H1 (cell line): Measurements from ENCODE around the gene SHH. TPM values are rescaled to one million over a fixed set of nuclear protein-coding genes. Genes with fewer than 3 reads are reported as not detected.

Source experiments
- CTCF ChIA-PET: fragments of 300-600 bp; sonication (Branson Sonifier 250); formaldehyde crosslinking; loops from one replicate; lab custom pipeline; 2021; ENCODE audit not compliant: partially characterized antibody; lab: Charles Lee
- POLR2A ChIA-PET: fragments of 300-600 bp; sonication (Branson Sonifier 250); formaldehyde crosslinking; loops from one replicate; lab custom pipeline; 2021; ENCODE audit warnings: inconsistent platforms; ENCODE audit not compliant: partially characterized antibody; lab: Charles Lee
- DNase-seq, 2 experiments: peaks; one replicate each; pipeline versions ENCODE4 v3.0.0 to v3.0.0-alpha.2; 2010 to 2022; ENCODE audit warnings: low spot score in 2 of 2, low read depth in 1 of 2, mixed read lengths in 1 of 2
- FAIRE-seq: peaks from 2 replicates; lab custom pipeline; 2011; peaks lifted over from hg19 to GRCh38; lab: Jason Lieb, UNC
- H2AFZ ChIP-seq: 2 replicates; pipeline ENCODE4 v1.8.1; 2012; ENCODE audit warnings: low read length, inconsistent platforms
- H2AK5ac ChIP-seq: 2 replicates; pipeline ENCODE4 v1.6.1; 2013; ENCODE audit warnings: low read depth, low read length
- H2BK120ac ChIP-seq: replicated peaks from 2 replicates; pipeline ENCODE3; 2013; ENCODE audit warnings: low read depth, low read length, inconsistent platforms
- H2BK12ac ChIP-seq: 2 replicates; pipeline ENCODE4 v1.6.1; 2013; ENCODE audit warnings: low read depth, low read length
- H2BK15ac ChIP-seq: 2 replicates; pipeline ENCODE4 v1.6.1; 2013; ENCODE audit warnings: low read length
- H2BK20ac ChIP-seq: 2 replicates; pipeline ENCODE4 v1.6.1; 2013; ENCODE audit warnings: low read length
- H2BK5ac ChIP-seq: 2 replicates; pipeline ENCODE4 v1.6.1; 2013; ENCODE audit warnings: low read depth, low read length
- H3K14ac ChIP-seq: 2 replicates; pipeline ENCODE4 v1.6.1; 2013; ENCODE audit warnings: inconsistent platforms; ENCODE audit not compliant: insufficient read length
- H3K18ac ChIP-seq: 2 replicates; pipeline ENCODE4 v1.6.1; 2013; ENCODE audit warnings: low read length; ENCODE audit errors: extremely low read depth
- H3K23ac ChIP-seq: 2 replicates; pipeline ENCODE4 v1.6.1; 2013; ENCODE audit warnings: inconsistent platforms; ENCODE audit not compliant: insufficient read length
- H3K23me2 ChIP-seq: 2 replicates; pipeline ENCODE4 v1.6.1; 2013; ENCODE audit warnings: low read depth, low read length
- H3K27ac ChIP-seq: 2 replicates; pipeline ENCODE4 v1.6.1; 2011; ENCODE audit warnings: low read depth, low read length, inconsistent platforms
- H3K27me3 ChIP-seq, 4 experiments: replicated peaks in 1 of 4; 1 replicate in 1 of 4; 2 replicates in 3 of 4; pipeline versions ENCODE4 v1.6.1 to v1.8.1; 2011 to 2013; ENCODE audit warnings: low read length in 3 of 4, mild to moderate bottlenecking in 3 of 4, inconsistent platforms in 2 of 4, mixed read lengths in 2 of 4, moderate library complexity in 1 of 4; ENCODE audit not compliant: control insufficient read depth in 3 of 4, insufficient read depth in 3 of 4; ENCODE audit errors: extremely low read depth in 1 of 4
- H3K36me3 ChIP-seq, 4 experiments: 2 replicates each; pipeline versions ENCODE4 v1.6.1 to v1.8.1; 2011 to 2013; ENCODE audit warnings: mild to moderate bottlenecking in 4 of 4, low read length in 3 of 4, moderate library complexity in 2 of 4, control low read depth in 1 of 4, inconsistent platforms in 1 of 4; ENCODE audit not compliant: insufficient read depth in 4 of 4, control insufficient read depth in 2 of 4
- H3K4ac ChIP-seq: replicated peaks from 2 replicates; pipeline ENCODE3; 2013; ENCODE audit warnings: low read length, low read depth, mixed read lengths, inconsistent platforms; ENCODE audit not compliant: insufficient read length
- H3K4me1 ChIP-seq, 4 experiments: replicated peaks in 1 of 4; 1 replicate in 1 of 4; 2 replicates in 3 of 4; pipeline versions ENCODE4 v1.6.1 to v1.8.1; 2011 to 2013; ENCODE audit warnings: low read length in 3 of 4, inconsistent platforms in 2 of 4, mixed read lengths in 1 of 4; ENCODE audit not compliant: insufficient read depth in 4 of 4, control insufficient read depth in 3 of 4
- H3K4me2 ChIP-seq, 2 experiments: 2 replicates each; pipeline versions ENCODE4 v1.6.1 to v1.8.1; 2011 to 2013; ENCODE audit warnings: low read depth in 2 of 2, low read length in 2 of 2, control low read depth in 1 of 2, inconsistent platforms in 1 of 2, mild to moderate bottlenecking in 1 of 2; ENCODE audit not compliant: insufficient read depth in 1 of 2
- H3K4me3 ChIP-seq, 4 experiments: fragments of 200-600, 300-600 bp in 1 of 4; sonication (generic), shearing (Covaris generic), sonication (Bioruptor Twin) in 1 of 4; 2 replicates each; pipeline versions ENCODE4 v1.5.1 to v1.8.1; 2011 to 2016; ENCODE audit warnings: low read length in 4 of 4, low read depth in 3 of 4, control low read depth in 2 of 4, inconsistent platforms in 2 of 4, mild to moderate bottlenecking in 2 of 4, mixed read lengths in 1 of 4, moderate library complexity in 1 of 4; ENCODE audit not compliant: insufficient read depth in 2 of 4; ENCODE audit errors: extremely low read depth in 1 of 4
- H3K56ac ChIP-seq: replicated peaks from 2 replicates; pipeline ENCODE3; 2013; ENCODE audit warnings: low read depth, mild to moderate bottlenecking, mixed read lengths, low read length, inconsistent platforms; ENCODE audit not compliant: insufficient read length
- H3K79me1 ChIP-seq: 2 replicates; pipeline ENCODE4 v1.6.1; 2013; ENCODE audit warnings: low read depth, low read length, control low read depth
- H3K79me2 ChIP-seq, 2 experiments: 2 replicates each; pipeline versions ENCODE4 v1.6.1 to v1.8.1; 2012 to 2013; ENCODE audit warnings: low read length in 2 of 2, mild to moderate bottlenecking in 2 of 2, inconsistent platforms in 1 of 2; ENCODE audit not compliant: insufficient read depth in 2 of 2, control insufficient read depth in 1 of 2
- H3K9ac ChIP-seq, 4 experiments: replicated peaks in 1 of 4; 1 replicate in 1 of 4; 2 replicates in 3 of 4; pipeline versions ENCODE4 v1.6.1 to v1.8.1; 2011 to 2013; ENCODE audit warnings: low read depth in 3 of 4, low read length in 3 of 4, control low read depth in 2 of 4, mild to moderate bottlenecking in 2 of 4, moderate library complexity in 2 of 4, inconsistent platforms in 1 of 4; ENCODE audit errors: extremely low read depth in 1 of 4
- H3K9me3 ChIP-seq, 2 experiments: 2 replicates each; pipeline versions ENCODE4 v1.6.1 to v1.8.1; 2012 to 2013; ENCODE audit warnings: mild to moderate bottlenecking in 2 of 2, moderate library complexity in 2 of 2, control low read depth in 1 of 2, inconsistent platforms in 1 of 2, low read depth in 1 of 2, low read length in 1 of 2, mixed read lengths in 1 of 2; ENCODE audit not compliant: insufficient read depth in 2 of 2
- H4K20me1 ChIP-seq, 2 experiments: replicated peaks in 1 of 2; 2 replicates each; pipeline versions ENCODE3 to v1.8.1; 2011 to 2013; ENCODE audit warnings: inconsistent platforms in 2 of 2, low read length in 2 of 2, mild to moderate bottlenecking in 1 of 2; ENCODE audit not compliant: insufficient read depth in 2 of 2, control insufficient read depth in 1 of 2
- H4K5ac ChIP-seq: 2 replicates; pipeline ENCODE4 v1.6.1; 2013; ENCODE audit warnings: low read length, low read depth, mixed read lengths, inconsistent platforms; ENCODE audit not compliant: insufficient read length
- H4K8ac ChIP-seq: 2 replicates; pipeline ENCODE4 v1.8.0; 2013; ENCODE audit warnings: mild to moderate bottlenecking, moderate library complexity, low read length, inconsistent platforms; ENCODE audit not compliant: insufficient read depth; ENCODE audit errors: extremely low read depth
- H4K91ac ChIP-seq: replicated peaks from 2 replicates; pipeline ENCODE3; 2013; ENCODE audit warnings: low read length, mixed read lengths, inconsistent platforms; ENCODE audit not compliant: insufficient read length
- BACH1 ChIP-seq: IDR thresholded peaks from 2 replicates; pipeline ENCODE4 v1.6.1; 2012; ENCODE audit warnings: low read length, improper control_type of control experiment
- CBX5 ChIP-seq: fragments of 300-800, 300-1000 bp; sonication (generic); IDR thresholded peaks from 2 replicates; pipeline ENCODE4 v1.7.1; 2016; ENCODE audit warnings: antibody characterized with exemption, low read length, low read depth
- GTF2F1 ChIP-seq: IDR thresholded peaks from 2 replicates; pipeline ENCODE4 v1.6.1; 2012; ENCODE audit warnings: low read depth, low read length, improper control_type of control experiment, borderline replicate concordance
- HDAC2 ChIP-seq, 2 experiments: fragments of 300-600 bp in 1 of 2; sonication (generic) in 1 of 2; IDR thresholded peaks; 2 replicates each; pipeline ENCODE4 v1.6.1; 2011 to 2012; ENCODE audit warnings: low read depth in 2 of 2, low read length in 2 of 2, mild to moderate bottlenecking in 2 of 2, moderate library complexity in 2 of 2, borderline replicate concordance in 1 of 2, inconsistent platforms in 1 of 2
- KDM1A ChIP-seq: fragments of 200-600, 300-600 bp; sonication (generic); IDR thresholded peaks from 2 replicates; pipeline ENCODE4 v1.7.1; 2016; ENCODE audit warnings: mild to moderate bottlenecking, low read length, borderline replicate concordance
- NRF1 ChIP-seq: IDR thresholded peaks from 2 replicates; pipeline ENCODE4 v1.6.1; 2011; ENCODE audit warnings: mild to moderate bottlenecking, low read depth, low read length, improper control_type of control experiment
- POU5F1 ChIP-seq: IDR thresholded peaks from 2 replicates; pipeline ENCODE4 v1.6.1; 2011; ENCODE audit warnings: low read depth, mild to moderate bottlenecking, low read length, moderate library complexity
- RNF2 ChIP-seq: fragments of 200-900, 300-1000 bp; sonication (generic); IDR thresholded peaks from 2 replicates; pipeline ENCODE4 v1.7.1; 2016; ENCODE audit warnings: borderline replicate concordance, low read depth, mild to moderate bottlenecking, antibody characterized with exemption, low read length; ENCODE audit not compliant: poor library complexity, severe bottlenecking; ENCODE audit errors: missing control alignments
- SP2 ChIP-seq: IDR thresholded peaks from 2 replicates; pipeline ENCODE4 v1.6.1; 2012; ENCODE audit warnings: mild to moderate bottlenecking, low read length, inconsistent platforms
- ZNF274 ChIP-seq: IDR thresholded peaks from 2 replicates; pipeline ENCODE4 v1.7.0; 2012; ENCODE audit warnings: low read length, borderline replicate concordance; ENCODE audit errors: extremely low read depth
- polyA plus RNA-seq, 7 experiments: library from polyadenylated mRNA; depleted of rRNA in 3 of 7; stranded (reverse) in 5 of 7; unstranded in 2 of 7; fragments of >200 nt in 5 of 7; fragments of 200-250 nt in 2 of 7; gene quantifications; 1 replicate in 5 of 7; 2 replicates in 1 of 7; 4 replicates in 1 of 7; pipeline versions ENCODE4 v1.2.1 to v1.2.3, GENCODE V29; 2011 to 2013; ENCODE audit warnings: missing spikeins in 2 of 7, mixed read lengths in 2 of 7
- total RNA-seq: library from RNA; stranded (reverse); fragmentation: NEBNext Ultra II Directional; extraction: Animal tissue kit (Norgen Biotek cat#: 25700); gene quantifications from 2 replicates; pipeline ENCODE4 v1.2.1, GENCODE V29; 2021
- TF ChIP-seq, protein P1 (sequence below): IDR thresholded peaks from 2 replicates; pipeline ENCODE4 v1.6.1; 2011; ENCODE audit warnings: low read depth, mild to moderate bottlenecking, low read length; ENCODE audit not compliant: insufficient read depth

SHH gene
- total and polyA plus RNA-seq, 2 of the 8 experiments (the other 6 are each of a cell fraction or from before 2014, with no cell fraction given), result not detected

DNA sequence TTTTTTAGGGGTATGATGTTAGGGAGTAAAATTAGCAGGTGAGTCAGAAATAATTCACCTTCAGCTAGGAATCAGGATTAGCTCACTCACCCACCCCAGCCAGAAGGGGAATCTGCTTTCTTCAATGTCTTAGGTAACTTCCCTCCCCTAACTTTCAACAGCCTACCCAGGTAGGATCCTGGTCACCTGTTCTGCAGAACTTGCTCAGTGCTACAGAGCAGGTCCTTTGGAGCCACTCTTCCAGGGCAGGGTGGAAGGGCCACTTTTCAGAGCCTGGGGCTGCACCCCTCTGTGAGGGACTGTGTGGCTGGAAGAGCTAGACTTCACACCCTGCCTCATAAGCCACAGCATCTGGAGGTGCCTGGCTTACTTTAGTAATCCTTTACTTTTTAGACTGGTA is 58.1 kb downstream of the SHH start:
- H3K56ac ChIP-seq, result no peak overlapping the region
- no peak overlapping the region for H2BK15ac ChIP-seq
- no peak overlapping the region for H3K27ac ChIP-seq
- CTCF ChIA-PET, result interaction anchor here (1.0 kb wide), 1 partner anchor 14 kb away, joined by 5 read pairs; no protein-coding TSS in a partner anchor
- peaks cover 6 to 8% of the 10 kb centered on the region in 2 experiments; a peak in 2 of 4 replicates for H3K9me3 ChIP-seq
- H4K91ac ChIP-seq, result no peak overlapping the region
- H2BK12ac ChIP-seq, result no peak overlapping the region
- H3K14ac ChIP-seq, result no peak overlapping the region
- H2BK20ac ChIP-seq, result no peak overlapping the region
- H3K27me3 ChIP-seq, result no peaks in the 10 kb centered on the region
- no peak overlapping the region for H4K8ac ChIP-seq
- peaks cover 0 to 5% (median 2%) of the 10 kb centered on the region in 4 experiments; a peak in 2 of 8 replicates for H3K36me3 ChIP-seq
- peaks cover 3 to 95% of the 10 kb centered on the region in 2 experiments; a peak in 3 of 4 replicates for H3K79me2 ChIP-seq
- DNase-seq (no peak), FAIRE-seq (no peak)
- no peak overlapping the region for H3K9ac ChIP-seq
- no peak overlapping the region for H3K23ac ChIP-seq
- H3K4me1 ChIP-seq, result peaks cover 0 to 4% (median 2%) of the 10 kb centered on the region in 4 experiments; a peak in 4 of 7 replicates
- TF ChIP-seq GTF2F1 (no peak), POU5F1 (no peak), RNF2 (no peak), BACH1 (no peak), SP2 (no peak), CBX5 (no peak), ZNF274 (no peak), NRF1 (no peak), HDAC2 (IDR thresholded peaks at IDR 0.05; ENCODE audit: borderline replicate concordance in 1 of 2, low read depth in 2 of 2, low read length in 2 of 2) (no peak), KDM1A (no peak)
- TF ChIP-seq, protein P1, sequence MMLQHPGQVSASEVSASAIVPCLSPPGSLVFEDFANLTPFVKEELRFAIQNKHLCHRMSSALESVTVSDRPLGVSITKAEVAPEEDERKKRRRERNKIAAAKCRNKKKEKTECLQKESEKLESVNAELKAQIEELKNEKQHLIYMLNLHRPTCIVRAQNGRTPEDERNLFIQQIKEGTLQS, result no peak
- H3K4ac ChIP-seq, result no peak overlapping the region
- POLR2A ChIA-PET, result no interaction called here
- H2AFZ ChIP-seq, result no peak overlapping the region
- no peak overlapping the region for H3K4me3 ChIP-seq
- H3K23me2 ChIP-seq, result no peaks in the 10 kb centered on the region
- peaks cover 3 to 13% of the 10 kb centered on the region in 2 experiments for H4K20me1 ChIP-seq
- no peak overlapping the region for H2BK120ac ChIP-seq
- H4K5ac ChIP-seq, result no peak overlapping the region
- no peak overlapping the region for H3K18ac ChIP-seq
- no peak overlapping the region for H2BK5ac ChIP-seq
- peaks cover 11% of the 10 kb centered on the region for H3K79me1 ChIP-seq
- H2AK5ac ChIP-seq, result no peak overlapping the region
- H3K4me2 ChIP-seq, result no peak overlapping the region
